Naive thymus-derived CD4-positive, alpha-beta T cell (primary cell): ENCODE results near the gene PRR16. TPM values are rescaled to one million over a fixed set of nuclear protein-coding genes. Genes with fewer than 3 reads are reported as not detected.

Experiments
- ATAC-seq: fragments of 150-1000 bp; cut with Tn5 transposase; 2 replicates; pipeline ENCODE4 v1.10.0; 2021; ENCODE audit warnings: mild to moderate bottlenecking, moderate library complexity
- CTCF ChIA-PET: fragments of 350-600 bp; sonication (Branson Sonifier 250); formaldehyde crosslinking; loops from one replicate; lab custom pipeline; 2021; ENCODE audit warnings: antibody characterized with exemption; lab: Charles Lee
- POLR2A ChIA-PET: fragments of 350-600 bp; sonication (Branson Sonifier 250); formaldehyde crosslinking; loops from one replicate; lab custom pipeline; 2021; ENCODE audit warnings: antibody characterized with exemption, inconsistent platforms; lab: Charles Lee
- DNase-seq, 9 donors: peaks; one replicate each; pipeline versions ENCODE4 v3.0.0 to v3.0.0-alpha.2; 2020 to 2022; ENCODE audit warnings: mixed read lengths in 1 of 9
- H3K27ac ChIP-seq: one replicate; pipeline ENCODE4 v1.7.0; 2013; ENCODE audit warnings: mild to moderate bottlenecking, low read depth, low read length, moderate library complexity
- H3K27me3 ChIP-seq, 2 donors: one replicate each; pipeline ENCODE4 v1.7.0; 2013; ENCODE audit warnings: low read length in 2 of 2, mild to moderate bottlenecking in 2 of 2, moderate library complexity in 2 of 2; ENCODE audit not compliant: control insufficient read depth in 2 of 2, insufficient read depth in 2 of 2
- H3K36me3 ChIP-seq, 3 experiments: 1 replicate in 2 of 3; 2 replicates in 1 of 3; pipeline ENCODE4 v1.7.0; 2013; ENCODE audit warnings: low read length in 3 of 3, mild to moderate bottlenecking in 3 of 3, moderate library complexity in 1 of 3; ENCODE audit not compliant: insufficient read depth in 3 of 3, control insufficient read depth in 2 of 3
- H3K4me1 ChIP-seq, 2 donors: one replicate each; pipeline ENCODE4 v1.7.0; 2013; ENCODE audit warnings: low read length in 2 of 2, mild to moderate bottlenecking in 2 of 2, moderate library complexity in 1 of 2; ENCODE audit not compliant: control insufficient read depth in 2 of 2, insufficient read depth in 2 of 2
- H3K4me3 ChIP-seq: 2 replicates; pipeline ENCODE4 v1.7.0; 2013; ENCODE audit warnings: mild to moderate bottlenecking, low read length
- H3K9me3 ChIP-seq, 3 experiments: 1 replicate in 2 of 3; 2 replicates in 1 of 3; pipeline ENCODE4 v1.7.0; 2013; ENCODE audit warnings: low read length in 3 of 3; ENCODE audit not compliant: control insufficient read depth in 2 of 3
- H3K27ac Mint-ChIP-seq, 9 donors: one replicate each; pipeline ENCODE4 v1.8.0; 2020 to 2022; ENCODE audit warnings: mixed read lengths in 9 of 9, mild to moderate bottlenecking in 8 of 9, moderate library complexity in 5 of 9, inconsistent platforms in 2 of 9
- H3K27me3 Mint-ChIP-seq, 5 donors: one replicate each; pipeline ENCODE4 v1.8.0; 2021 to 2022; ENCODE audit warnings: mixed read lengths in 5 of 5, mild to moderate bottlenecking in 1 of 5
- H3K36me3 Mint-ChIP-seq, 5 donors: one replicate each; pipeline ENCODE4 v1.8.0; 2020 to 2022; ENCODE audit warnings: mixed read lengths in 5 of 5, mild to moderate bottlenecking in 3 of 5, inconsistent platforms in 1 of 5
- H3K4me1 Mint-ChIP-seq, 7 donors: one replicate each; pipeline ENCODE4 v1.8.0; 2020 to 2022; ENCODE audit warnings: mixed read lengths in 7 of 7, mild to moderate bottlenecking in 3 of 7, inconsistent platforms in 1 of 7
- H3K4me3 Mint-ChIP-seq, 10 donors: one replicate each; pipeline ENCODE4 v1.8.0; 2020 to 2022; ENCODE audit warnings: mild to moderate bottlenecking in 10 of 10, mixed read lengths in 10 of 10, moderate library complexity in 6 of 10, inconsistent platforms in 2 of 10
- H3K9me3 Mint-ChIP-seq, 11 donors: one replicate each; pipeline ENCODE4 v1.8.0; 2020 to 2022; ENCODE audit warnings: mixed read lengths in 11 of 11, mild to moderate bottlenecking in 4 of 11, inconsistent platforms in 1 of 11, moderate library complexity in 1 of 11
- intact Hi-C, 2 donors: fragments of 100-400 bp; cut with micrococcal nuclease; formaldehyde crosslinking; loops; one replicate each; pipeline ENCODE4 v1.15.1; 2023
- polyA plus RNA-seq, 2 donors: library from polyadenylated mRNA; unstranded; fragments of 300-500 nt; fragmentation: Illumina TruSeq; gene quantifications; one replicate each; pipeline ENCODE4 v1.2.3, GENCODE V29; 2021
- total RNA-seq, 6 experiments: library from RNA in 5 of 6; stranded (reverse) in 5 of 6; gene quantifications; 1 replicate in 5 of 6; 2 replicates in 1 of 6; pipeline ENCODE4 v1.2.3 and lab custom pipeline; 2021 to 2026

PRR16 gene
- total and polyA plus RNA-seq, 7 experiments from 2014 or later, result not detected

DNA sequence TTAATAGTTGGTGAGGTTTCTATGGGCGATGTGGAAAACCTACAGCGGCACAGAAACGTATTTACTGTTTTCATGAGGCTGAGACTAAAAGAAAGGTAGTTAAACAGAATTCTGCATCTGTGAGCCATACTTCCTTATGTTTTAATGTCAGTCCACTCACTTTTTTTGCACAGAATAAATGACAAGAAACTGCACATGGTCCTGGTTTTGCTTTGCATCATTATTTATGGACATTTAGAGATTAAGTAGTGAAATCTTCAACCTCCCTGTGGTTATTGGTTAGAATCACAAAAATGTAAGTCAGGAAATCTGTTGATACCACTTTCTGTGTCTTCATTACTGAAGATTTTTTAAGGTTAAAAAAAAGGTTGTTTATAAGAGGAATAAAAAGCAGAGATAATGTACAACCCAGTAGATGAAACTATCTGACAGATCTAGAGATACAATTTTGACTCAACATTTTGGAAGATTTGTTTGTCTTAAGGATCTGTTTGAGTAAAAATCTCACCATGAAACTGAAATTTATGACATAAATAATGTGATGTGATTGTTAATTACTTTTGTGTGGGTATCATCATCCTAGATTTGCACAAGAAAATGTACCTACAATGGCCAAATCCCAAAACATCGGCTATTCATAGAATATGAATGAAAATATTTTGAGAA lies 2.4 kb downstream of the PRR16 start:
- no peaks in the 10 kb centered on the region for H3K9me3 ChIP-seq
- CTCF ChIA-PET, result no interaction called here
- no peaks in the 10 kb centered on the region for H3K36me3 ChIP-seq
- H3K4me3 ChIP-seq, result no peak overlapping the region
- Mint-ChIP-seq H3K9me3 (peaks cover 0 to 3% (median 0%) of the 10 kb centered on the region in 11 donors), H3K27me3 (peaks cover 41 to 60% (median 49%) of the 10 kb centered on the region in 5 donors), H3K4me3 (peak overlapping the region in 3 of 10 donors; percentile 36 to 53 (median 37)), H3K36me3 (no peaks in the 10 kb centered on the region), H3K27ac (no peak overlapping the region), H3K4me1 (peaks cover 5 to 27% (median 14%) of the 10 kb centered on the region in 7 donors)
- H3K4me1 ChIP-seq, result peaks cover 0 to 4% of the 10 kb centered on the region in 2 donors
- DNase-seq (no peak), ATAC-seq (no peak)
- no peak overlapping the region for H3K27ac ChIP-seq
- POLR2A ChIA-PET, result no interaction called here
- no peaks in the 10 kb centered on the region for H3K27me3 ChIP-seq
- intact Hi-C loops, result no loop called here

DNA sequence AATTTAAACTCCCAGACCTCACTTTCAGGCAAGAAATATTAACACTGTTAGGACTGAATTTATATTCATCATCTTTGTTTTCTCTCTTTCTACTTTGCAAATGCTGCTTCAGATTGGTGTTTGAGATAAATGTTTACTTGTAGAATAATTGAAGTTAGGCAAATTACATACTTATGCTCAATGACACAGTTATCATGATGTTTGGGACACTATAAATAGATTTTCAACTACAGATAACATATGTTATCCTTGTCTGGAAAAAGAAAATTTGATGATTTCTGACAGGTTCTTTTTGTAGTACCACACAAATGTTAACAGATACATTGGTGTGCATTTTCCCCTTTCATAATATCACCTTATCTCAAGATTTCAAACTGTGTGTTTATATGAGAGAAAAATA lies 7.9 kb downstream of the PRR16 start:
- H3K27me3 ChIP-seq, result no peaks in the 10 kb centered on the region
- no peaks in the 10 kb centered on the region for H3K36me3 ChIP-seq
- H3K9me3 ChIP-seq, result no peaks in the 10 kb centered on the region
- H3K27me3 Mint-ChIP-seq, result peaks cover 0 to 13% (median 9%) of the 10 kb centered on the region in 5 donors
- H3K9me3 Mint-ChIP-seq, result peaks cover 0 to 11% (median 0%) of the 10 kb centered on the region in 11 donors
- ChIA-PET CTCF (no interaction called here), POLR2A (no interaction called here)
- DNase-seq, result no peak
- no peak overlapping the region for H3K27ac ChIP-seq
- no peak for ATAC-seq
- H3K4me3 Mint-ChIP-seq, result no peak overlapping the region
- intact Hi-C loops, result no loop called here
- no peaks in the 10 kb centered on the region for H3K36me3 Mint-ChIP-seq
- no peak overlapping the region for H3K27ac Mint-ChIP-seq
- H3K4me1 Mint-ChIP-seq, result no peaks in the 10 kb centered on the region
- H3K4me3 ChIP-seq, result no peak overlapping the region
- H3K4me1 ChIP-seq, result no peaks in the 10 kb centered on the region

DNA sequence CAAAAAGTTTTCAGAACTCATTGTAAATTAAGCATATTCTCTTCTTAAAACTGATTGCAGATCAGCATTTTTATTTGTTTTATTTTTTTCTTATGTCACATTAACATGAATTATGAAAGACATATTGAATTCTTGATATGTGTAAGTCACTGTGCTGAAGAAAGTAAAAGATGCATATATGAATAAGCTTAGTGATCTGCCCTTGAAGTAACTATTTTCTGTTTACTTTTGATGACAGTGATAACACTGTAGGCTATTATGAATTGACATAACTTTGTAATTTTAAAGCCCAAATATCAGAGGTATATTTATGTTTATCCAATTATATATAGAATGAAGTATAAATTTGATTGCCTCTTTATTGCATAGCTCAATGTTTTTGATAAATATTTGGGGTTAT lies 8.8 kb downstream of the PRR16 start:
- Mint-ChIP-seq H3K36me3 (no peaks in the 10 kb centered on the region), H3K9me3 (peaks cover 0 to 11% (median 0%) of the 10 kb centered on the region in 11 donors), H3K4me3 (no peak overlapping the region), H3K4me1 (no peaks in the 10 kb centered on the region), H3K27ac (no peak overlapping the region), H3K27me3 (peaks cover 0 to 9% (median 6%) of the 10 kb centered on the region in 5 donors)
- Histone ChIP-seq H3K9me3 (no peaks in the 10 kb centered on the region), H3K36me3 (no peaks in the 10 kb centered on the region), H3K27ac (no peak overlapping the region), H3K4me3 (no peak overlapping the region), H3K4me1 (no peaks in the 10 kb centered on the region), H3K27me3 (no peaks in the 10 kb centered on the region)
- DNase-seq (no peak), ATAC-seq (no peak)
- intact Hi-C loops, result no loop called here
- ChIA-PET CTCF (no interaction called here), POLR2A (no interaction called here)

DNA sequence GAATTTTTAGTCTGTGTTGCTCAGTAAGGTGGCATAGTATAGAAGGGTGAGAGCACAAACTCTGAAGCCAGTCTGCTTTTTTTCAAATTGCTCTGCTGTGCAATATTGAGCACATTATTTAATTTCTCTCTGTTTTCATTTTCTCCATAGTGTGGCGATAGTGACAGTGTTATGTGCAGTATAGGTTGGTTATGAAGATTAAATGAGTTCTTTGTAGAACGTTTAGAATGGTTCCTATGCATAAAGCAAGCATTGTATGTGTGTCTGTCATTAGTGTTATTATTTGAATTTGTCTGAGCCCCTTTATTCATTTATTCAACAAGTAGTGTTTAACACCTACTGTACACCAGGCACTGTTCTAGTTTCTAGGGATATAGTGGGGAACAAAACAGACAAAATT lies 9.2 kb downstream of the PRR16 start:
- Mint-ChIP-seq H3K4me1 (no peaks in the 10 kb centered on the region), H3K4me3 (no peak overlapping the region), H3K27ac (no peak overlapping the region), H3K36me3 (no peaks in the 10 kb centered on the region), H3K27me3 (peaks cover 0 to 5% (median 3%) of the 10 kb centered on the region in 5 donors), H3K9me3 (peaks cover 0 to 11% (median 0%) of the 10 kb centered on the region in 11 donors)
- DNase-seq, result no peak
- CTCF ChIA-PET, result no interaction called here
- POLR2A ChIA-PET, result no interaction called here
- no peaks in the 10 kb centered on the region for H3K4me1 ChIP-seq
- ATAC-seq, result no peak
- no peak overlapping the region for H3K27ac ChIP-seq
- H3K9me3 ChIP-seq, result no peaks in the 10 kb centered on the region
- intact Hi-C loops, result no loop called here
- H3K4me3 ChIP-seq, result no peak overlapping the region
- no peaks in the 10 kb centered on the region for H3K27me3 ChIP-seq
- H3K36me3 ChIP-seq, result no peaks in the 10 kb centered on the region

DNA sequence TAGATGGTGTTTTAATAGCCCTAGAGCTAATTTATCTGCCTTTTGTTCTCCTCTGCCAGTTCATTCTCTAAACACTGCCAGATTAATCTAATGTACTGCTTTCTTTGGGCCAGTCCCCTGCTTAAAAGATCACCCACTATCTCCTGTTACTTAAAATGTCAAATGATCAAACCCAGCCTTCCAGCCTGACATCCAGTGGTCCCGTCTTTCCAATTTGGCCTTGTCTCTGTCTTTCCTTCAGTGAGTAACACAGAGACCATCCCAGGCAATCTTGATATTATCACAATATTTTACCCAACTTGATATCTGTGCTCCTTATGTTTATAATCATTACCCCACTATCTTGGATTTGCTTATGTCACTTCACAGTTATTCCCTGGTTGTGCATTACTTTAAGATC lies 12.0 kb downstream of the PRR16 start:
- H3K36me3 ChIP-seq, result no peaks in the 10 kb centered on the region
- H3K27ac ChIP-seq, result no peak overlapping the region
- no peak overlapping the region for H3K4me3 ChIP-seq
- no peak overlapping the region for H3K27ac Mint-ChIP-seq
- ChIA-PET POLR2A (no interaction called here), CTCF (no interaction called here)
- no peak for ATAC-seq
- no peaks in the 10 kb centered on the region for H3K9me3 ChIP-seq
- H3K4me3 Mint-ChIP-seq, result no peak overlapping the region
- peaks cover 0 to 11% (median 0%) of the 10 kb centered on the region in 11 donors for H3K9me3 Mint-ChIP-seq
- no peaks in the 10 kb centered on the region for H3K4me1 ChIP-seq
- H3K4me1 Mint-ChIP-seq, result no peaks in the 10 kb centered on the region
- DNase-seq, result no peak
- intact Hi-C loops, result no loop called here
- H3K27me3 Mint-ChIP-seq, result no peaks in the 10 kb centered on the region
- H3K36me3 Mint-ChIP-seq, result no peaks in the 10 kb centered on the region
- no peaks in the 10 kb centered on the region for H3K27me3 ChIP-seq

DNA sequence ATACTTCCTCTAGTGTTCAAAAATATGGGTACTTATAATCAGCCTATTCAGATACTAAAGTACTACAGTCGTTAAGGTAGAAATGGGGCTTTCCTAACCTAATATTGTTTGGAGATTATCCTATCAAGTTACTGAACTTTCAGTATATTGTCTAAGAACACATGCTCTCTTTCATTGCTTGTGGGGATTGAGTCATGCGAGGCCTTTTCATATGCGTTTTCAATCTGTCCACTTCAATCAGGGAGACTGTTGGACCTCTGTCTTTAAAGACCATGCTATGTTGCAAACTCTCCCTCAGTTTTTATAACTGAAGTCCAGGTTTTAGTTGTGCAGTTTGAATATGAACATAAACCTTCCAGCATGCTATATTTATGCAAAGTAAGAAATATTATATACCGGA lies 15.0 kb downstream of the PRR16 start:
- H3K9me3 Mint-ChIP-seq, result peaks cover 0 to 5% (median 0%) of the 10 kb centered on the region in 11 donors

DNA sequence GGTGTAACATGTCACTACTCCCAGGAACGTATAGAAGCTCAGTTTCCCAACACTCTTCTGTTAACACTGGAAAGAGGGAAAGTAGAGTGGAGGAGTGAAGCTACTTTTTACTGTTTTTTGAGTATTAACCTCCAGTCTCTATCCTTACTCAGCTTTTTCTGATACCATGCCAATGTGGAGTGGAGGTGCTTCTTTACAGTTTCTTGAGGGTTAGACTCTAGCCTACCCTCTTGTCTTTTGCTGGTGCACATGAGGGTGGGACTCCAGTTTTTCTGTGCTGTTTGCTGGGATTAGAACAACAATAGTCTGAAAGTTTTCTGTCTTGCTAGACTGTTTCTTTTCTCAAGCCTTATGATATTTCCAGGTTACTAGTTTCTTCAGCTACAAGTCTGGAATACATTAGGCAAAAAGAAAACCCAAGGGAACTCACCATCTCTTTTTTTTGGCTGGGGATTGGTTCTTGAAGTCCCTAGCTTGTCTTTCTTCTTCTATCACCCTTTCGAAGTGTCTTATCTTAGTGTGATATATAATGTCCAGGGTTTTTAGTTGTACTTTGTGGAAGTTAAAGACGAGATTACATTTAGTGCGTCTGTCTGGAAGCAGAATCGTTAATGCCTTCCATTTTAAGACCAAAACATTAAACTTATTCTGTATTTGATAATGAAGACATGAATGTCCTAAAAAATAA lies 35.9 kb downstream of the PRR16 start:
- ChIA-PET CTCF (no interaction called here), POLR2A (no interaction called here)
- Mint-ChIP-seq H3K9me3 (peaks cover 0 to 15% (median 1%) of the 10 kb centered on the region in 11 donors), H3K27me3 (peaks cover 0 to 7% (median 0%) of the 10 kb centered on the region in 5 donors), H3K36me3 (no peaks in the 10 kb centered on the region), H3K4me1 (no peaks in the 10 kb centered on the region), H3K4me3 (no peak overlapping the region), H3K27ac (no peak overlapping the region)
- DNase-seq (no peak), ATAC-seq (no peak)
- H3K36me3 ChIP-seq, result no peaks in the 10 kb centered on the region
- H3K4me3 ChIP-seq, result no peak overlapping the region
- intact Hi-C loops, result no loop called here
- H3K4me1 ChIP-seq, result no peaks in the 10 kb centered on the region
- H3K27me3 ChIP-seq, result no peaks in the 10 kb centered on the region
- H3K9me3 ChIP-seq, result no peaks in the 10 kb centered on the region
- no peak overlapping the region for H3K27ac ChIP-seq

More for the DNA sequence above, 15.0 kb downstream of the PRR16 start:
- H3K4me1 ChIP-seq, result no peaks in the 10 kb centered on the region
- Mint-ChIP-seq H3K4me1 (no peaks in the 10 kb centered on the region), H3K36me3 (no peaks in the 10 kb centered on the region), H3K27me3 (no peaks in the 10 kb centered on the region), H3K4me3 (no peak overlapping the region), H3K27ac (no peak overlapping the region)
- ChIA-PET POLR2A (no interaction called here), CTCF (no interaction called here)
- no peak for ATAC-seq
- H3K27ac ChIP-seq, result no peak overlapping the region
- no peaks in the 10 kb centered on the region for H3K9me3 ChIP-seq
- H3K36me3 ChIP-seq, result no peaks in the 10 kb centered on the region
- no peak for DNase-seq
- no peaks in the 10 kb centered on the region for H3K27me3 ChIP-seq
- intact Hi-C loops, result no loop called here
- no peak overlapping the region for H3K4me3 ChIP-seq
